HG03354 (cell line): ENCODE measurements around the gene GXYLT1.
"Not testable (repeated sequence)": the region's sequence is repeated elsewhere in the genome, so short reads cannot be mapped to it uniquely, and the experiment has no call there.

Experiments used
- ATAC-seq: cut with Tn5 transposase; IDR thresholded peaks from one replicate; pipeline ENCODE4 v1.9.1; 2021; ENCODE audit warnings: mild to moderate bottlenecking; ENCODE audit not compliant: unreplicated experiment, poor library complexity, severe bottlenecking

Gene GXYLT1

GRCh38 chr12:42144408-42145196 lies at the start of gene GXYLT1:
TSS of gene GXYLT1 (minus strand) at chr12:42144874. CDS start at chr12:42144646, 228 bp downstream.
- ATAC-seq = peak; percentile 94

- no peak for ATAC-seq
Observed at GRCh38 chr12:42192686-42193085, 48.0 kb upstream of the GXYLT1 start.

GRCh38 chr12:42192258-42192657 lies 47.6 kb upstream of the GXYLT1 start:
- no peak for ATAC-seq

- ATAC-seq = no peak
Observed at GRCh38 chr12:42190376-42190775, 45.7 kb upstream of the GXYLT1 start.

GRCh38 chr12:42188275-42188674 lies 43.6 kb upstream of the GXYLT1 start:
- not testable (repeated sequence) for ATAC-seq

DNA sequence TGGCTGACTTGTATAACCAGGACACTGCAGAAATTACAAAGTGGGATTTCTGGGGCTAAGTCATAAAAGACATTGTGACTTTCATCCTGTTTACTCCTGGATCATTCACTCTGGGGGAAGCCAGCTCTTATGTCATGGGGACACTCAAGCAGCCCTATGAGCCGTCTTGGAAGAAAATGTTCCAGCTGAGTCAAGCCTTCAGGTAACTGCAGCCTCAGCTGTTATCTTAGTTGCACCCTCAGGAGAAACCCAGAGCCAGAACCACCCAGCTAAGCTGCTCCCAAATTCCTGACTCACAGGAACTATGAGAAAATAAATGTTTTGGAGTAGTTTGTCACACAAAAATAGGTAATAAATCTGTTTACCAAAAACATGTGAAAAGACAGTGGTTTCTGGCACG lies 43.1 kb upstream of the GXYLT1 start:
- no peak for ATAC-seq

- ATAC-seq = no peak
Observed at GRCh38 chr12:42186793-42187192, 42.1 kb upstream of the GXYLT1 start.

DNA sequence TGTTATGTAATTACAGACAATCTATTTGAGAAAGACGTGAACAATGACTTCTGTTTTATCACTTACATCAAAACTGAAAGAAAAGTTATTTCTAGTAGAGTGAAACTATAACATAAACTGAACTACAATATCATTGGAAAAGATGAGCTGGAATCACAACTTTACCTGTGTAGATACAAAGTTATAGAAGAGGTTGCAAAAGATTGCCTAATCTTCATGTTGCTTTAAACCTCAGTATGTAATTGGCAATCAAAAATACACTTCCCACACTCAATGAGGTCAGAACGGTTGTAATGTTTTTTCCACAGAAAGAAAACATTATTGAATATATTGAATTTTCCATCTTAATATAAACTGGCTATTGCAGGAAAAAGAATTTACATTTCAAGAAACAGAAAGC lies 37.7 kb upstream of the GXYLT1 start:
- no peak for ATAC-seq

DNA sequence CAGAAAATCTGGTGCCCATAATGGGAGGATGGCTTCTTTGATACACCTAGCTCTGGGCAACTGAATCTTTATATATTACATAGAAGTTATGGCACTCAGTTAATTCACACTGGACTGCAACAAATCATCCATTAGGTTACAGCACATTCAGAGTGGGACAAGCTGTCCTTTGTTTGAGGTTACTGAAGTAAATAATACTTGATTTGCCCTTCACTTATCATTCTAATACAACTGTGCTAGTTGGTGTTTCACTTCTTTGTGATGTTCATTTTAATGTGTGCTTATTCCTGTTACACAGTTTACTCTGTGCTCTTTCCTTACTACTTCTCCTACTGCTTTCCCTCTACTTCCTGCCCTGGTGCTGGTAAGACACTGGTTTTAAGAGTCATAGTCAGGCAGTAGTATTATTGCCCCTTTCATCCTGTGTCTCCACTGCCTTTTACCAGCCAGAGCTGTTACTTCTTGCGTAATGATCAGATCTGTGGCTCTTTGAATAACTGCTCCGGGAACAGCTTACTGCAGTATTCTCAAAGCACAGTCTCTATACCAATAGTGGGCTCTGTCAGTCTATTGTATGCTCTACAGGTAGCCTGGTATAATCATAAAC lies 36.4 kb upstream of the GXYLT1 start:
- no peak for ATAC-seq

- ATAC-seq = no peak
Observed at GRCh38 chr12:42178101-42178500, 33.4 kb upstream of the GXYLT1 start.

GRCh38 chr12:42174978-42175377 lies 30.3 kb upstream of the GXYLT1 start:
- ATAC-seq = no peak

GRCh38 chr12:42173961-42174521 lies 29.4 kb upstream of the GXYLT1 start:
- ATAC-seq = no peak

DNA sequence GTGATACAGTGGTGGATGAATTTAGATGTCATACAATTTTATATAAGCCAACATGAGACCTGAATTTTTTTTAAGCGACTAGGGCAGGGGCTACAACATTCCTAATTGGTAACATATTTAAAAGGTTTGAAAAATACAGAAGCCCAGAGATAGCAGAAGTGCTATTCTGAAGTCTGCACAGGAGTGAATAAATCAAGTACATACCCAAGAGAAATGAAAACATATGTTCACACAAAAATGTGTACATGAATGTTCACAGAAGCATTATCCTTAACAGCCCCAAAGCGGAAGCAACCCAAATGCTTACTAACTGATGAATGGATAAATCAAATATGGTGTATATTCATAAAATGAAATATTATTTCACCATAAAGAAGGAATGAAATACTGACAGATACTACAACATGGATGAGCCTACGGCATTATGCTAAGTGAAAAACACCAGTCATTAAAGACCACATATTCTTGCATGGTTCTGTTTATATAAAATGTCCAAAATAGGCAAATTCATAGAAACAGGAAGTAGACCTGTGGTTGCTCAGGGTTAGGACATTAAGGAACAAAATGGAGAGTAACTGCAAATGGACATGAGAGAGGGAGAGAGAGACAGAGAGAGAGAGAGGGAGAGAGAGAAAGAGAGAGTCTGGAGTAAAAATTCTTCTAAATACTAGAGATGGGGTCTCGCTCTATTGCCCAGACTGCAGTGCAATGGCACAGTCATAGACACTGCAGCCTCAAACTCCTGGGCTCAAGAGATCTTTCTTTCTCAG lies 28.0 kb upstream of the GXYLT1 start:
- ATAC-seq = no peak

GRCh38 chr12:42167711-42168110 lies 23.0 kb upstream of the GXYLT1 start:
- no peak for ATAC-seq

GRCh38 chr12:42166501-42166900 lies 21.8 kb upstream of the GXYLT1 start:
- no peak for ATAC-seq

GRCh38 chr12:42163913-42164312 lies 19.2 kb upstream of the GXYLT1 start:
- no peak for ATAC-seq

DNA sequence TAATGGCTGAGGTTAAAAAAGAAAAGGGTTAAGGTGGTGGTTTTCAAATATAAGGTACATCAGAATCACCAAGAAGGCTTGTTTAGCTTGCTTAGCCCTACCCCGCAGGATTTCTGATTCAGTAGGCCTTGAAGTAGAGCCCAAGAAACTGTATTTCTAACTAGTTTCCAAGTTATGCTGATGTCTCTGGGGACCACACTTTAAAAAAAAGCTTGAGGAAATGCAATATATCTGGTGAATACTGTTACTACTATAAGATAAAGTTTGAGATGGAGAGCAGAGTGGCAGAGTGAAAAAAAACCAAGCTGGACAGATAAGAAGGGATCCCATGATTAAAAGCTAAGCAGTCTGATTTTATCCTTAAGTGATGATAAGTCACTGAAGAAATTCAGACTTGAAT lies 18.3 kb upstream of the GXYLT1 start:
- ATAC-seq = no peak

- no peak for ATAC-seq
Observed at GRCh38 chr12:42162193-42162592, 17.5 kb upstream of the GXYLT1 start.

DNA sequence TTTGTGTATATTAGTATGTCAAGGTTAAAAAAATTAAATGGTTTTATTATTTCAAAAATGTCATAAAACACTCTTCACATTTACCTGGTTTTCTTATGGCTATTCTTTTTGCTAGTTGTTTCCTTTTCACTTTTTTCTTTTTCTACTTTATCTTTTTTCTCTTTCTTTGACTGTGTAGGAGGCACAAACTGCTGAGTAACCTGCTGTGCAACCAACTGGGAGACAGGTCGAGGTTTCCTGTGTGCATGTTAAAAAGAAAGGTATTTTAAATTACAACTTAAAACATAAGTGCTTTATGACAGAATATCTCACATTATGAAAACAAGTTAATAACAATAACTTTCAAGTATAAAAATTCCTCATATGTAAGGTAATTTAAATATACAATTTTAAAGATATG lies 16.9 kb upstream of the GXYLT1 start:
- no peak for ATAC-seq

GRCh38 chr12:42156232-42156631 lies 11.6 kb upstream of the GXYLT1 start:
- no peak for ATAC-seq
